Right atrium auricular region (tissue), 2 donors: Measurements from ENCODE around the gene ABCA7. TPM values are rescaled to one million over a fixed set of nuclear protein-coding genes. Genes with fewer than 3 reads are reported as not detected.
A peak's percentile ranks its signal among the peaks of the same experiment; 100 is the strongest.

Experiments
- DNase-seq: peaks from one replicate; pipeline ENCODE4 v3.0.0-alpha.2; 2019; ENCODE audit warnings: low spot score
- H3K27ac ChIP-seq, 2 donors: fragments of 200-600 bp; sonication (generic); 1 replicate in 1 of 2; 2 replicates in 1 of 2; pipeline ENCODE4 v1.5.1; 2016 to 2019
- H3K27me3 ChIP-seq, 2 donors: fragments of 200-600 bp; sonication (generic); one replicate each; pipeline versions ENCODE4 v1.5.1 to v1.6.0; 2017 to 2019
- H3K36me3 ChIP-seq: fragments of 200-600 bp; sonication (generic); one replicate; pipeline ENCODE4 v1.5.1; 2016
- H3K4me1 ChIP-seq, 2 donors: fragments of 200-600 bp; sonication (generic); one replicate each; pipeline versions ENCODE4 v1.5.1 to v1.6.0; 2017 to 2019
- H3K4me3 ChIP-seq, 2 donors: fragments of 200-600 bp; sonication (generic); 1 replicate in 1 of 2; 2 replicates in 1 of 2; pipeline ENCODE4 v1.5.1; 2017 to 2019; ENCODE audit warnings: mild to moderate bottlenecking in 1 of 2, moderate library complexity in 1 of 2
- H3K9me3 ChIP-seq, 2 donors: fragments of 200-600 bp; sonication (generic); one replicate each; pipeline ENCODE4 v1.5.1; 2019
- CTCF ChIP-seq, 2 donors: fragments of 200-600 bp; sonication (generic); IDR thresholded peaks; one replicate each; pipeline ENCODE4 v1.5.1; 2019; ENCODE audit warnings: antibody characterized with exemption in 2 of 2
- total RNA-seq, 2 donors: library from RNA; depleted of rRNA; stranded (reverse); fragments of >200 nt; gene quantifications; one replicate each; pipeline ENCODE4 v1.1.0, GENCODE V29; 2016

The ABCA7 gene
- total RNA-seq, 2 donors from 2014 or later, result 4.8 to 5.9 TPM

- TF ChIP-seq CTCF (IDR thresholded peaks at IDR 0.05), result no peak
- peaks cover 0 to 68% of the 10 kb centered on the region in 2 donors for H3K4me1 ChIP-seq
- peak overlapping the region in 1 of 2 donors; percentile 16 for H3K27ac ChIP-seq
- no peaks in the 10 kb centered on the region for H3K27me3 ChIP-seq
- H3K4me3 ChIP-seq, result no peak overlapping the region
- no peak for DNase-seq
- no peaks in the 10 kb centered on the region for H3K9me3 ChIP-seq
- H3K36me3 ChIP-seq, result peaks cover 7% of the 10 kb centered on the region
Measured at GRCh38 chr19:1097810-1098176, 57.9 kb downstream of the ABCA7 start.

GRCh38 chr19:1098177-1099051 is 58.5 kb downstream of the ABCA7 start:
- H3K4me1 ChIP-seq, result peaks cover 0 to 71% of the 10 kb centered on the region in 2 donors
- peaks cover 2% of the 10 kb centered on the region for H3K36me3 ChIP-seq
- no peak for DNase-seq
- H3K4me3 ChIP-seq, result no peak overlapping the region
- no peaks in the 10 kb centered on the region for H3K9me3 ChIP-seq
- H3K27ac ChIP-seq, result peak overlapping the region; percentile 98 to 99
- TF ChIP-seq CTCF (IDR thresholded peaks at IDR 0.05), result no peak
- no peaks in the 10 kb centered on the region for H3K27me3 ChIP-seq

- no peaks in the 10 kb centered on the region for H3K27me3 ChIP-seq
- H3K9me3 ChIP-seq, result no peaks in the 10 kb centered on the region
- peak; percentile 83 for DNase-seq
- peaks cover 0 to 71% of the 10 kb centered on the region in 2 donors for H3K4me1 ChIP-seq
- peak overlapping the region; percentile 98 to 99 for H3K27ac ChIP-seq
- TF ChIP-seq CTCF (IDR thresholded peaks at IDR 0.05), result no peak
- H3K36me3 ChIP-seq, result peaks cover 4% of the 10 kb centered on the region
- H3K4me3 ChIP-seq, result peak overlapping the region in 1 of 2 donors; percentile 15
Measured at GRCh38 chr19:1101337-1101698, 61.4 kb downstream of the ABCA7 start.

GRCh38 chr19:1102407-1103131 is 62.7 kb downstream of the ABCA7 start:
- H3K27ac ChIP-seq, result peak overlapping the region; percentile 98 to 99
- H3K4me1 ChIP-seq, result peaks cover 0 to 77% of the 10 kb centered on the region in 2 donors
- TF ChIP-seq CTCF (IDR thresholded peaks at IDR 0.05), result no peak
- no peak overlapping the region for H3K4me3 ChIP-seq
- no peaks in the 10 kb centered on the region for H3K27me3 ChIP-seq
- H3K36me3 ChIP-seq, result peaks cover 17% of the 10 kb centered on the region
- DNase-seq, result peak; percentile 89
- H3K9me3 ChIP-seq, result no peaks in the 10 kb centered on the region

- DNase-seq, result no peak
- Histone ChIP-seq H3K9me3 (no peaks in the 10 kb centered on the region), H3K36me3 (peaks cover 21% of the 10 kb centered on the region), H3K4me3 (peak overlapping the region in 1 of 2 donors; percentile 75), H3K27ac (peak overlapping the region; percentile 98 to 99), H3K27me3 (no peaks in the 10 kb centered on the region), H3K4me1 (peaks cover 0 to 73% of the 10 kb centered on the region in 2 donors)
- TF ChIP-seq CTCF (IDR thresholded peaks at IDR 0.05), result no peak
Measured at GRCh38 chr19:1103132-1103707, 63.3 kb downstream of the ABCA7 start.
